Loucy (cell line): ENCODE measurements around the gene ADM5.

Experiments
- EZH2phosphoT487 ChIP-seq: fragments of 200-600 bp; IDR thresholded peaks from 2 replicates; pipeline ENCODE4 v1.6.1; 2018; ENCODE audit warnings: antibody characterized with exemption, mild to moderate bottlenecking, moderate library complexity, borderline replicate concordance
- TF ChIP-seq, protein P1 (sequence below): fragments of 200-600 bp; sonication (generic); conservative IDR thresholded peaks from 2 replicates; pipeline ENCODE4 v1.5.1; 2014; ENCODE audit warnings: mild to moderate bottlenecking, antibody characterized with exemption, low read length

DNA sequence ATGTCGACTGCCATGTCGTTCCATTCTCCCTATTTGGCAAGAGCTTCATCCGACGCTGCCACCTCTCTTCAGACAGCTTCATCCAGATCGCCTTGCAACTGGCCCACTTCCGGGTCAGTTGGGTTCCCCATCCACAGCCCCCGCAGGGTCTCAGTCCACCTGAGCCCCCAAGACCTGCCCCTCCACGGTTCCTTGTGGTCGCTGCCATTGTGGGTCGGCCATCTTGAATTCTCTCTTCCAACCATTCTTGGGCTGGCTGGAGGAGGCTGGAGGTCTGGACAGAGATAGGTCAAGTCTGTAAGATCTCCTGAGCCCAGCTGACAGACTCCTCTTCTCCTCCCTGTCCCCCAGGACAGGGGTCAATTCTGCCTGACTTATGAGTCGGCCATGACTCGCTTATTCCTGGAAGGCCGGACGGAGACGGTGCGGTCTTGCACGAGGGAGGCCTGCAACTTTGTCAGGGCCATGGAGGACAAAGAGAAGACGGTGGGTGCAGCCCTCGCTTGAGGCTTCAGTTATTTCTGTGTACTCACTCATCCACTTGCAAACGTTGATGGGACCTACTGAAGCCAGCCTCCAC, 21.1 kb downstream of the ADM5 start:
- TF ChIP-seq, protein P1, sequence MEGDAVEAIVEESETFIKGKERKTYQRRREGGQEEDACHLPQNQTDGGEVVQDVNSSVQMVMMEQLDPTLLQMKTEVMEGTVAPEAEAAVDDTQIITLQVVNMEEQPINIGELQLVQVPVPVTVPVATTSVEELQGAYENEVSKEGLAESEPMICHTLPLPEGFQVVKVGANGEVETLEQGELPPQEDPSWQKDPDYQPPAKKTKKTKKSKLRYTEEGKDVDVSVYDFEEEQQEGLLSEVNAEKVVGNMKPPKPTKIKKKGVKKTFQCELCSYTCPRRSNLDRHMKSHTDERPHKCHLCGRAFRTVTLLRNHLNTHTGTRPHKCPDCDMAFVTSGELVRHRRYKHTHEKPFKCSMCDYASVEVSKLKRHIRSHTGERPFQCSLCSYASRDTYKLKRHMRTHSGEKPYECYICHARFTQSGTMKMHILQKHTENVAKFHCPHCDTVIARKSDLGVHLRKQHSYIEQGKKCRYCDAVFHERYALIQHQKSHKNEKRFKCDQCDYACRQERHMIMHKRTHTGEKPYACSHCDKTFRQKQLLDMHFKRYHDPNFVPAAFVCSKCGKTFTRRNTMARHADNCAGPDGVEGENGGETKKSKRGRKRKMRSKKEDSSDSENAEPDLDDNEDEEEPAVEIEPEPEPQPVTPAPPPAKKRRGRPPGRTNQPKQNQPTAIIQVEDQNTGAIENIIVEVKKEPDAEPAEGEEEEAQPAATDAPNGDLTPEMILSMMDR, result no peak
- TF ChIP-seq EZH2phosphoT487, result no peak
